IMR-90 (cell line): ENCODE data around the gene PROZ.

Experiments
- CTCF ChIP-seq: conservative IDR thresholded peaks from 2 replicates; pipeline ENCODE4 v1.5.1; 2012; ENCODE audit warnings: mild to moderate bottlenecking, low read depth, low read length, improper control_type of control experiment
- POLR2A ChIP-seq: IDR thresholded peaks from 2 replicates; pipeline ENCODE4 v1.6.1; 2012; ENCODE audit warnings: mild to moderate bottlenecking, low read depth, low read length
- RAD21 ChIP-seq: IDR thresholded peaks from 2 replicates; pipeline ENCODE4 v1.6.1; 2012; ENCODE audit warnings: low read length, improper control_type of control experiment

DNA sequence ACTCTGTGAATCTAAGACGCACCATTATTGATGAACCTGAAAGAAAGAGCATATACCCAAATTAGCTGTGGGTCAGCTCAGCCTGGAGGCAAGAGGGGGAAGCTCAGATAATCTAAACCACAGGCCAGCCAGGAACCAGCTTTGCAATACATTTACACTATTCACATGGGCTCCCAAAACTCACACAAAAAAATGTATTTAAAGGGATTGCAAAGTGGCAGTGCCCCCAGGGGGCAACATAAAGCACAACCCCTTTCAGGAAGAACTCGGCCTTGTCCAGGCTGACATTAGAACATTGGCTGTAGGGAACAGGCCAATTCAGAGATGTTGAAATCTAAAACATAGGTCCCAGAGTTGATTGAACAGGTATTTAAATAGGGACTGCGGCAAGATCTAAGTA lies 3.2 kb upstream of the PROZ start:
- TF ChIP-seq CTCF (no peak), RAD21 (no peak), POLR2A (no peak)
